Stimulated activated CD8-positive, alpha-beta memory T cell treated with anti-CD3 and anti-CD28 coated beads, Interleukin-12 subunit alpha, Interleukin-12 subunit beta, amount 100 ng/mL, for 4 hours (primary cell): Measurements from ENCODE around the gene ABCA10.
A peak's percentile ranks its signal among the peaks of the same experiment; 100 is the strongest.
"Not testable (repeated sequence)": the region's sequence is repeated elsewhere in the genome, so short reads cannot be mapped to it uniquely, and the experiment has no call there.

Experiments
- DNase-seq: peaks from one replicate; pipeline ENCODE4 v3.0.0-alpha.2; 2020; ENCODE audit warnings: low read depth

ABCA10 gene, protein sequence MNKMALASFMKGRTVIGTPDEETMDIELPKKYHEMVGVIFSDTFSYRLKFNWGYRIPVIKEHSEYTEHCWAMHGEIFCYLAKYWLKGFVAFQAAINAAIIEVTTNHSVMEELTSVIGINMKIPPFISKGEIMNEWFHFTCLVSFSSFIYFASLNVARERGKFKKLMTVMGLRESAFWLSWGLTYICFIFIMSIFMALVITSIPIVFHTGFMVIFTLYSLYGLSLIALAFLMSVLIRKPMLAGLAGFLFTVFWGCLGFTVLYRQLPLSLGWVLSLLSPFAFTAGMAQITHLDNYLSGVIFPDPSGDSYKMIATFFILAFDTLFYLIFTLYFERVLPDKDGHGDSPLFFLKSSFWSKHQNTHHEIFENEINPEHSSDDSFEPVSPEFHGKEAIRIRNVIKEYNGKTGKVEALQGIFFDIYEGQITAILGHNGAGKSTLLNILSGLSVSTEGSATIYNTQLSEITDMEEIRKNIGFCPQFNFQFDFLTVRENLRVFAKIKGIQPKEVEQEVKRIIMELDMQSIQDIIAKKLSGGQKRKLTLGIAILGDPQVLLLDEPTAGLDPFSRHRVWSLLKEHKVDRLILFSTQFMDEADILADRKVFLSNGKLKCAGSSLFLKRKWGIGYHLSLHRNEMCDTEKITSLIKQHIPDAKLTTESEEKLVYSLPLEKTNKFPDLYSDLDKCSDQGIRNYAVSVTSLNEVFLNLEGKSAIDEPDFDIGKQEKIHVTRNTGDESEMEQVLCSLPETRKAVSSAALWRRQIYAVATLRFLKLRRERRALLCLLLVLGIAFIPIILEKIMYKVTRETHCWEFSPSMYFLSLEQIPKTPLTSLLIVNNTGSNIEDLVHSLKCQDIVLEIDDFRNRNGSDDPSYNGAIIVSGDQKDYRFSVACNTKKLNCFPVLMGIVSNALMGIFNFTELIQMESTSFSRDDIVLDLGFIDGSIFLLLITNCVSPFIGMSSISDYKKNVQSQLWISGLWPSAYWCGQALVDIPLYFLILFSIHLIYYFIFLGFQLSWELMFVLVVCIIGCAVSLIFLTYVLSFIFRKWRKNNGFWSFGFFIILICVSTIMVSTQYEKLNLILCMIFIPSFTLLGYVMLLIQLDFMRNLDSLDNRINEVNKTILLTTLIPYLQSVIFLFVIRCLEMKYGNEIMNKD (N-terminal part only)

DNA sequence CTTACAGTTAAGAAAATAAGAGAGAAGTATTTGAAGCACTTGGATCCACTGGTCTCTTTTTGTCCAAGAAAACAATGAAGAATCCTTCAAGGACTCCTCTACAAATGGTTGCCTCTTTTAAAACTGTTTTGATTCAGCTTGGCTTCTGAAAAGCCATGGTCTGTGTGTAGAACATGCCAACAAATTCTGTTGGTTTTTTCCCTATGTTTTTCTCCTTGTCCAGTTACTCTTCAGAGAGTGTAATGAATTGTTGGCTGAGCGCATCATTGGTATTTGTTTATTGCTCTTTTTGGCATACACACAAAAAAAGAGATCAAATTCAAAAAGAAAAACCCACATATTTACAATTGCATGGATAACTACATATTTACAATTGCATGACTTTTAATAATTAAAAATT is at the start of gene ABCA10:
ABCA10 (minus strand) TSS at position 249 of the 400 bp plus-strand sequence. CDS start 3,466 bp downstream, outside the sequence.
- DNase-seq = no peak

DNA sequence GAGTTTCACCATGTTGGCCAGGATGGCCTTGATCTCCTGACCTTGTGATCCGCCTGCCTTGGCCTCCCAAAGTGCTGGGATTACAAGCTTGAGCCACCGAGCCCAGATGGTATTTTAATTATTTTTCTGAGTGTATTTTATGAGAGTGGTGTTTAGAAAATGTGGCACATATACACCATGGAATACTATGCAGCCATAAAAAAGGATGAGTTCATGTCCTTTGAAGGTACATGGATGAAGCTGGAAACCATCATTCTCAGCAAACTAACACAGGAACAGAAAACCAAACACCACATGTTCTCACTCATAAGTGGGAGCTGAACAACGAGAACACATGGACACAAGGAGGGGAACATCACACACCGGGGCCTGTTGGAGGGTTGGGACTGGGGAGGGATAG is 47.7 kb upstream of the ABCA10 start:
- DNase-seq = not testable (repeated sequence)

DNA sequence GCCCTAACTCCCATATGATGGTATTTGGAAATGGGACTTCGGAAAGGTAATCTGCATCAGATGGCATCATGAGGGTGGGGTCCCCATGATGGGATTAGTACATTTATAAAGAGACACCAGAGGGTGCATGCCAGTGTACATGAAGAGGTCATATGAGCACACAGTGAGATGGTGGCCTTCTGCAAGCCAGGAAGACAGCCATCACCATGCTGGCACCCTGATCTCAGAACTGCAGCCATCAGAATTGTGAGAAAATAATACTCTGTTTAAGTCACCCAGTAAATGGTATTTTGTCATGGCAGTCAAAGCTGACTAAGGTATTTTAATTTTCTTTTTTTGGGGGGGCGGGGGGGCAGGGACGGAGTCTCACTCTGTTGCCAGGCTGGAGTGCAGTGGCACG is 47.1 kb upstream of the ABCA10 start:
- no peak for DNase-seq

DNA sequence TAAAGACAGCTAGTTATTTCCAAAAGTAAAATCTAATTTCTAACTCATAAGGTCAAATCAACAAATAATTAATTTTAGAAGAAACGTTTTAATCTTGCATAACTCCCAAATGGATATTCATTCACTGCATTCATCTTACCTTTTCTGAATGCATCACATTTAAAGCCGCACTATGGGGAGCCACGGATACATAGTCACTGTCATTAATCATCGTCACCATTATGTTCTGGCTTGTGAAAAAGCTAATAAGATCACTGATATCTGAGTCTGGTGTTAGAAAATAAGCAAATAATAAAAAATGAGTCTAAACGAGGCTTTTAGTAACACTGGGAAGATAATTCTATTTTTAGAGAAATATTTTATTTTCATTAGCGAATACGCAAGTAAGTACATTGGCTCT is 42.4 kb upstream of the ABCA10 start:
- no peak for DNase-seq

DNA sequence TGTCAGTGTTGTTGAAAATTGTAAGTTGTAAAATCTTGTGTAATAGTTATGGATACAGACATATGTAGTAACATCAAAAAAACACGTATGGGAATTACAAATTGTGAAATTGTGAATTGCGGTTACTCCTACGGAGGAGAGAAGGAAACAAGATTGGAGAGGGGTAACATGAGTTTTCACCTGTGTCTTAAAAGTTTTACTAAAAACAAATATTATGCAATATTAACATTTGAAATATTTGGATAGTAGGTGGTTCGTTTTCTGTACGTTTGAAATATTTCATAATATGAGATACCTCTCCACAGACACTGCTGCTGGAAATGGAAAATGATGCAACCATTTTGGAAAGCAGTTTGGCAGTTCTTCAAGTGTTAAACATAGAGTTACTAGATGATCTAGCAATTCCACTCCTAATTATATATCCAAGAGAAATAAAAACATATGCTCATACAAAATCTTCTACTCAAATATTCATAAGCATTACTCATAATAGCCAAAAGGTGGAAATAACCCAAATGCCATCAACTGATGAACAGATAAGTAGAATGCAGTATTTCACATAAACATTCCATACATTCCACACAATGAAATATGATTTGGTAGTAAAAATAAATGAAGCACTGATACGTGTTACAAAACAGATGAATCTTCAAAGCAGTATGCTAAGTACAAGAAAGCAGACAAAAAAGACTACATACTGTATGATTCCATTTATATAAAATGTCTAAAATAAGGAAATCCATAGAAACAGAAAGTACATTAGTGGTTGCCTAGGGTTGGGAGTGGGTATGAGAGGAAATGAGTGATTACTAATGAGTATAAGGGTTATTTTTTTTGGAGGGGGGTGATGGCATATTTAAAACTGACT is 40.7 kb upstream of the ABCA10 start:
- no peak for DNase-seq

DNA sequence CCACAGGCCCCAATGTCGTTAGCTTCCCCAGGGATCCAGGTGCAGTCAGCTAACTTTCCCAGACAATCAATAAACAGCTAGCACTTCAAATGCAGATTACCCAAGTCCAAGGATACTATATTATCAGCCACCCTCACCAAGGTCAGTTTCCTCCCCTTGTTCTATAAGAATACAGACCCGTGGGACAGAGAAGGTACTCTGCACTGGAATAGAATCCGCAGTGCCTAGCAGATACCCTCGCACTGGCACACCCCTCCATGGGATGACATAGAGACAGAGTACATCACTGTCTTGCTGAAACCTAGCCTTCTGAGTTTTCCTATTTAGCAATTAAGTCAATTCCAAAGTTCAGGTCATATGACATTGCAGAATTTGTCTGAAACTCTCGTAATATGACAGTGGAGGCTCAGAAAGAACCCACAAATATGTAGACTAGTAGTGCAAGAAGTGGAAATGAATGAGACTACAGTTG is 40.0 kb upstream of the ABCA10 start:
- no peak for DNase-seq

DNA sequence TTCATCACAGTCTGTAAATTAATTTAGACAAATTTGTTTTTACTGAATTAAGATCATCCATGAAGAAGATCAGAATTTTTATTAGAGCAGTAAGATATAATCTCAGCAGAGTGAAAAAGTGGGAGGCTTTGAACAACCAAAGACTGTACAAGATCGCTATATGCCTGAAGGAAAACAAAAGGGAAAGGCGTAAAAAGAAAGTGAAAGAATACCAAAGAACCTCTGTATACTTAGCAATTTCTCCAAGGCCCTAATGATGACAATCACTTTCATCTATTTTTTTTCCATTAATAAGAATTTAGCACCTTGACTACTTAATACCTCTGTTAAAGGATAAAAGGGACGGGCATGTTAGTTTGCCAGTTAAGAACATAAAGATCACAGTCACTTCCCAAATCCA is 38.6 kb upstream of the ABCA10 start:
- no peak for DNase-seq

DNA sequence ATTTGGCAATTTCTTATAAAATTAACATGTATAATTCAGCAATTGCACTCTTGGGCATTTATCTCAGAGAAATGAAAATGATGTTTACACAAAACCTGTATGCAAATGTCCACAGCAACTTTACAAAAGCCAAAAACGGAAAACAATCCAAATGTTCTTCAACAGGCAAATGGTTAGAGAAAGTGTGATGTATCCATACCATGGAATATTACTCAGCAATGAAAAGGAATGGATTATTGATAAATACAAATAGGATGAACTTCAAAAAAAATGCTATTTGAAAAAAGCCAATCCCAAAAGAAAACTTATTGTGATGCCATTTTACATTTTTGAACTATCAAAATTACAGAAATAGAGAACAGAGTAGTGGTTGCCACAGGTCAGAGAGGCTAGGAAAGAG is 37.2 kb upstream of the ABCA10 start:
- DNase-seq = no peak

DNA sequence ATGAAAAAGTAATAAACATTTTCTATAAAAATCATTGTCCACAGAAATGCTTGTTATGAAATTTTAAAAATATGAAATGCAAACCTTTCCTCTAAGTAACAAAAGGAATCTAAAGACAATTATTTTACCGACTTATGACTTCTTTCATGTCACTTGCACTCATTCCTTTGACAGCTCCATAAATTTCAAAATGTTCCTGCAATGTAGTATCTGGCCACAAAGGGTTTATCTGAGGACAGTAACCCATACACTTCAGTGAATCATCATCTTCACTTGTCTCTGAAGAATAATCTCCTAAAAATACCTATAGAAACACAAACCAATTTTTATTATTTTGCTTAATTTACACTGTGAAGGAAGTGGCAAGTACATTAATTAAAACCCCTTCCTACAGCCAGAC is 25.6 kb upstream of the ABCA10 start:
- no peak for DNase-seq

DNA sequence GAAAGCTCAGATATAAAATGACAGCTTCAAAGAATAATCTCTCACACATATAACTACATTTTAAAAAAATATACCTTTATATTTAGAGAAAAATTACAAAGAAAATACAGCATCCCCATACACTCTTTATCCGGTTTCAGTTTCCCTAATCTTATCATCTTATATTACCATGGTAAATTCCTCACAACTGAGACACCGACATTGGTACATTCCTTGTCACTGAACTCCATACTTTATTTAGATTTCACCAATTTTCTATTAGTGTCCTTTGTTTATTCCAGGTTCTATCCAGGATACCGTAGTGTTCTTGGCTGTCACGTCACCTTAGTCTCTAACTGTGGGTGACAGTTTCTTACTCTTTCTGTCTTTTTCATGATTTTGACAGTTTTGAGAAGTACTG is 22.0 kb upstream of the ABCA10 start:
- DNase-seq = no peak

DNA sequence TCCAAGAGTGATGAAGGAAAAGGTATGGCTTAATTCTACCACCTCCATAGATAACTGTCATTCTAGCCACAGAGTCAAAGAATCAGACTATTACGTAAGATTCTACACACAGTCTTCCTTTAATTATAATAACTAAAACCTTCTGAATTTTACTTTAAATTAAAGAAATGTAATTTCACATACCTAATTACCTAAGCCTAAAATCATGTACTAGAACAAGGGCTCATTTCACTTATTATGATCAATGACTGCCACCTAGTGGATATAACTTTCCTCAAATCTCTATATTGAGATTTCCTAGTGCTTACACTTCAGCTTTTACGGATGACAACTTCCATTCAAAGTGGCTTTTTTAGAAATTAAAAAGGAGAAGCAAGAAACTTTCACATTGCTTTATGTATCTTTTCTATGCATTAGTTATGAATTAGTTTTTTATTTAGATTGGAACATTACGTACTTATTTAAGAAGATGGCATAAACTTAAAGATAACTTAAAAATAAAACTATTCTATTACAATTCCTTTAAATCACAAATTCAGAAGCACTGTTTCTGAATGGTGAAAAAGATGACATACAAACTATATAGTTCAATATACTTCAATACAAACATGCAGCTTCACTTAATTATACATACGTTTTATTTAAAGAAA is 18.2 kb upstream of the ABCA10 start:
- DNase-seq = no peak

DNA sequence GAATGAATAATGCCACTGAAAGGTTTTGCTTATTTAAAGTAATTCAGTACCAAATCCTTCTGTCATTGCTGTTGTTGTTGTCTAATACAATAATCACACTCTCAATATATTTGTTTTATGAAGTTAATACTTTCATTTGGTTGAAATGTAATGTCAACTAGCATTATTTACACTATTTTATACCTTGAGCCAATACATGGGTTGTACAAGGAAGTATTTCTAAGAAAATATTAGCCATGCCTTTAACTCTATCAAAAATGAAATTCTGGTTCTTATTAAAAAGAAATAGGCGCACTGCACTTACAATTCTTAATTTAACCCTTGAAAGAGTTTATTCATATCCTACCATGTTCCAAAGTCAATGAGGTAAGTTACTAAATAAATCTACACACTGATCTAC is 17.6 kb upstream of the ABCA10 start:
- no peak for DNase-seq

DNA sequence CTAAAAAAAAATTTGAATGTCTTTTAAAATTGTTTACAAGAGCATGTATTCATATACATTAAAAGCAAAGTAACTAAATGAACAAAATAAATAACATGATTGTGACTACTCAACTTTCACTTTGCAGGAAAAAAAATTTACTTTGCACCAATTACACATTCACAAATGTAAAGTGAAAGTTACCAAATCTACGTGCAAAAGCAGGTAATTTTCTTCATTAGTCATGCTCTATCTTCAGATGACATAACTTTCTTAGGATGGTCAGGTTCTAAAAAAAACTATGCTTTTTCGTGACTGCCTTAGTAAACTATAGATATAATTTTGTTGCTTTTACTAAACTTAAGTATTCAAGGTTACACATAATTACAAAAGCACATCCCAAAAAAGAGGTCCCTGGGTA is 17.0 kb upstream of the ABCA10 start:
- DNase-seq = no peak

DNA sequence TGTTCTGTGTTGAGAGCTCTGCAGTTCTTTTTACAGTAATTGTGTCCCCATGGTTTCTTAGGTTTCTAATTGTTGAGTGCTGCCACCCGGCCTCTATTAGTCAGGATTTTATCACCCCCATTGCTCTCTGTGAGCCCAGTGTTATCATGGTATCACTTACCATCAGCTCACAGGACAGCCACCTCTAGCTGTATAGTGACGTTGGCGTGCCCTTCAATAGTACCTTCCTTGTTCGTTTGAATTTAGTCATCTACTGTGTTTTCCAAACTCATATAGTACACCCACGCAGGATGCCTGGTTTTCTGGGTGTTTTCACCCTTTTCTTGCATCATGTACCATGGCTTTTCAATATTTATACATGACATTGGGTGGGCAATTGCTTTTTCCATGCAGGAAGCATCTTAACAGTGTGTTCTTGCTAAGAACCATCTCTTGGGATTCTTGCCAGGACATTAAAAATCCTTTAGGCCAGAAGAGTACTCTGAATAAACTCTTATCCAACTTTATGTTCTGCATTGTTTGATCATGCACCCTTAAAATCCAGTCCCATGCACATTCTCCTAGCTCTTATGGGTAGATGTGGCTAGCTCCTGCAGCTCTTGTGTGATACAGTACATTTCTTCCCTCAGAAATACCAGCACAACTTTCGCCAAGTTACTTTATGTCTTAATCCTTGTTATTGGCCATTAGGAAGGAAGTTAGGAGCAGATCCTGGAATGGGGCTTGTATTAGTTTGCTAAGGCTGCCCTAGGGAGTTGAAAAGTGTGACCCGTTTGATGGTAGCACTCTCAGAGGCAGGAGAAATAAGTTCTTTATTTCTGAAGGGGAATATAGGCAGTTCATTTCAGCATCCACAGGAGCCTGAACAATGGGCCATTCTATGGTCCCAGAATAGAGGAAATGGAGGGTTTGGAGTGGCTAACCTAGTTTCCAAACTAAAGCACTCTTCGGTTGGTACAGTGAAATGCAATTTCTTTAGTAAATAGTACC is 11.3 kb upstream of the ABCA10 start:
- no peak for DNase-seq

DNA sequence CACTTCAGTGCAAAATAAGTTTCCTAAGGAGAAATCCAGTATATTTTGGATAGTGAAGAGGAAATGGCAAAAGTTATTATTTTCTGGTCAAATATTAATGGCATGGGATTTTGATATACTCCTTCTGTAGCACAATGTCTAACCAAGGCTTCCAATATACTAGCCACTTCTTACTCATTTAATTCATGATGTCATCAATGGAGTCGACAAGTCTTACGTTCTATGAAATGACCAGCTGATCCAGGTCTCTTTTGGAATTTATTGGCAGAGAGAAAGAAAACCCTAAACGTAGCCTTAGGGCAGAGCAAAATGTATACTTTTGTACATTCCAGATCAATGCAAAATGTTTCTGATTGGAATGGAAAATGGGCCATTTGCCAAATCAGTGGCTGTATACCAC is 8.3 kb upstream of the ABCA10 start:
- DNase-seq = no peak

DNA sequence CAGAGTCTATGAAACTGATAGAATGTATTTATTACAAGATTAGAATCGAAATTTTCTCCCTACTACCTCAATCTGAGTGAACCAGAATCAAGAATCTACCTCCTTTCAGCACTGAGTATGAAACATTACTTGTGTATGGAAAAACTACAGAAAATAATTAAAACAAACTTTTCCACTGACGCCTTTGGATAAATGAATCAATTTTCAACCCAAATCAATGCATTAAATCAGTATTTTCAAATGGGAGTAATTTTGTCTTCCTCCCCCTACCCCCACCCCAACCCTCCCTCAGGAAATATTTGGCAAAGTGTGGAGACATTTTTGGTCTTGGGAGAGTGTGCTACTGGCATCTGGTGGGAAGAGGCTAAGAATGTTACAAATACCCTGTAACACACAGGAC is 7.8 kb upstream of the ABCA10 start:
- DNase-seq = no peak

DNA sequence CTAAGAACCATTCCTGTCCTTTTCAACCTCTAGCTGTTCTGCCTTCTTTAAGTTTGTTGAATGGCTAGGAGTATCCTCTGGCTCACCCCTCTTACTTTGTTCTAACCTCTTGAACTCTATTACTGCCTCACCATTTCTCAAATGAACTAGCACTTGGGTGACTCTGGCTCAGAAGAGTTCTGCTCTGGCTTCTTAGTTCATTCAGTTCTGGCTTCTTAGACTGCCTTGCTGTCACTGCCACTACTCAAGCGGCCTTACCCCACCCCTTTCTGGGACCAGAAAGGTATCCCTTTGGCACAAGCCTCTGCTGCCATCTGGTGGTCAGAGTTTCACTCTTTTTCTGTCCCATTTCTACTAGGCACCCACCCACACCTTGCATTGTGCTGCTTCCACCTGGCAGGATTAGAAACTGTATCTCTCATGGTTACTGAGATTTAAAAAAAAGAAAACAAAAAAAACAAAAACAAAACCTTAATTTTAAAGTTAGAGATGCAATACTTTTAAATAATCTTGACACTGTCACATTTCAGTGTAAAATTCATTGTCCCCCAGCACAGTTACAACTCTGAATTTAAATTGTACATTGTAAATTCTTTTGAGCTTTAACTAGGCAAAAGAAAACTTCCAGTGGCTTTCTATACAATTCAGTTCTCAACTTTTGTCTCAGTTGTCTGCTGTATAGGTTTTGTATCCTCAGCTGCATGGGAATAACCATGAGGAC is 6.9 kb upstream of the ABCA10 start:
- DNase-seq = peak; percentile 8

DNA sequence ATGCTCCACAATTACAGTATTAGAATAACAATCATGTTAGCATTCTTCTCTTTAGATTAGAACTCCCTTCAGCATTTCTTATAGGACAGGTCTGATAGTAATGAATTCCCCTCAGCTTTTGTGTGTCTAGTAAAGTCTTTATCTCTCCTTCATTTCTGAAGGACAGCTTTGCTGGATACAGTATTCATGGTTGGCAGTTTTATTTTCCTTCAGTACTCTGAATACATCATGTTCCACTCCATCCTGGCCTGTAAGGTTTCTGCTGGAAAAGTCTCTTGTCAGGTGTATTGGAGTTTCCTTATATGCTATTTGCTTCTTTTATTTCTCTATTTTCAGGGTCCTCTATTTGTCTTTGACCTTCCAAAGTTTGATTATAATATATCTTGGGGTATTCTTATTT is 4.0 kb upstream of the ABCA10 start:
- DNase-seq = no peak

DNA sequence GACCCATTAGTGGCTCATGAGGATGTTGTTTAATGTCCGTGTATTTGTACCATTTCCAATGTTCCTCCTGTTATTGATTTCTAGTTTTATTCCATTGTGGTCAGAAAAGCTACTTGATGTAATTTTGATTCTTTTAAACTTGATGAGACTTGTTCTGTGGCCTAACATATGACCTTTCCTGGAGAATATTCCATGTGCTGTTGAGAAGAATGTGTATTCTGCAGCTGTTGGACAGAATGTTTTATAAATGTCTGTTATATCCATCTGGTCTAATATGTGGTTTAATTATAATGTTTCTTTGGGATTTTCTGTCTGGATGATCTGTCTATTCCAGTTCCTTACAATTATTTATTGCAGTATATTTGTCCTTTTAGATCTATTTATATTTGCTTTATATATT is 2.9 kb upstream of the ABCA10 start:
- no peak for DNase-seq
